Sigmoid colon (tissue), 7 donors: ENCODE data around the gene CCDC102B. TPM values are rescaled to one million over a fixed set of nuclear protein-coding genes. Genes with fewer than 3 reads are reported as not detected.
"Not testable (repeated sequence)": the region's sequence is repeated elsewhere in the genome, so short reads cannot be mapped to it uniquely, and the experiment has no call there.

Source experiments
- DNase-seq: peaks from one replicate; pipeline ENCODE4 v3.0.0-alpha.2; 2019
- H3K27ac ChIP-seq, 4 donors: fragments of 200-600 bp; sonication (generic); one replicate each; pipeline ENCODE4 v1.5.1; 2016 to 2019; ENCODE audit warnings: mild to moderate bottlenecking in 1 of 4
- H3K27me3 ChIP-seq, 3 donors: fragments of 200-600 bp; sonication (generic); one replicate each; pipeline ENCODE4 v1.5.1; 2019; ENCODE audit warnings: mild to moderate bottlenecking in 1 of 3
- H3K36me3 ChIP-seq, 4 donors: fragments of 200-600 bp; sonication (generic); one replicate each; pipeline ENCODE4 v1.5.1; 2016 to 2019
- H3K4me1 ChIP-seq, 4 donors: fragments of 200-600 bp; sonication (generic); one replicate each; pipeline ENCODE4 v1.5.1; 2017 to 2019
- H3K4me3 ChIP-seq, 4 donors: fragments of 200-600 bp; sonication (generic); one replicate each; pipeline ENCODE4 v1.5.1; 2017 to 2019; ENCODE audit warnings: mild to moderate bottlenecking in 2 of 4, moderate library complexity in 1 of 4
- H3K9me3 ChIP-seq, 4 donors: fragments of 200-600 bp in 3 of 4; sonication (generic) in 3 of 4; one replicate each; pipeline versions ENCODE4 v1.5.1 to v1.6.1; 2013 to 2019
- CTCF ChIP-seq, 4 experiments: fragments of 450-650 bp in 3 of 4; fragments of 200-600 bp in 1 of 4; IDR thresholded peaks; one replicate each; pipeline ENCODE4 v1.5.1; 2016 to 2019; ENCODE audit warnings: antibody characterized with exemption in 4 of 4, mild to moderate bottlenecking in 3 of 4, moderate library complexity in 2 of 4
- EP300 ChIP-seq, 4 donors: sonication (generic); formaldehyde crosslinking; IDR thresholded peaks; one replicate each; pipeline ENCODE4 v1.6.1; 2017; ENCODE audit warnings: antibody characterized with exemption in 4 of 4
- POLR2A ChIP-seq, 2 donors: fragments of 450-650 bp; IDR thresholded peaks; one replicate each; pipeline ENCODE4 v1.6.1; 2016; ENCODE audit warnings: antibody characterized with exemption in 2 of 2, mild to moderate bottlenecking in 2 of 2, moderate library complexity in 2 of 2
- POLR2AphosphoS5 ChIP-seq, 4 donors: sonication (generic); formaldehyde crosslinking; IDR thresholded peaks; one replicate each; pipeline ENCODE4 v1.6.1; 2017; ENCODE audit warnings: antibody characterized with exemption in 4 of 4
- WGBS, 2 donors: extraction: QIAGEN DNeasy Blood & Tissue Kit; methylation state at CpG; one replicate each; pipeline ENCODE4 v1.1.7; 2013; 5-methylcytosine and 5-hydroxymethylcytosine counted together
- intact Hi-C: fragments of 100-400 bp; cut with DNase I; formaldehyde crosslinking; loops from one replicate; pipeline ENCODE4 v1.15.1; 2023
- polyA plus RNA-seq, 3 donors: library from polyadenylated mRNA; stranded (reverse); fragments of 200-250 nt; gene quantifications; one replicate each; pipeline ENCODE4 v1.2.3, GENCODE V29; 2013
- total RNA-seq, 4 donors: library from RNA; depleted of rRNA; stranded (reverse); fragments of >200 nt; gene quantifications; one replicate each; pipeline ENCODE4 v1.1.0, GENCODE V29; 2016
- donor health status: healthy with polysubstance abuse.
- donor health status: Bipolar disorder and iron deficiency.
- donor health status: healthy.

Gene CCDC102B
- total and polyA plus RNA-seq, 7 donors, result 1.8 to 16.3 (median 6.7) TPM

- H3K4me3 ChIP-seq, result no peak overlapping the region
- H3K27ac ChIP-seq, result no peak overlapping the region
- intact Hi-C loops, result no loop called here
- DNase-seq, result no peak
- no peaks in the 10 kb centered on the region for H3K27me3 ChIP-seq
- H3K36me3 ChIP-seq, result no peaks in the 10 kb centered on the region
- H3K9me3 ChIP-seq, result no peaks in the 10 kb centered on the region
- TF ChIP-seq POLR2A (IDR thresholded peaks at IDR 0.05) (no peak), EP300 (IDR thresholded peaks at IDR 0.05) (no peak), POLR2AphosphoS5 (IDR thresholded peaks at IDR 0.05) (no peak)
- WGBS, 2 donors, result 87 to 90% methylated on average over 1 of the region's 1 CpG
- H3K4me1 ChIP-seq, result no peaks in the 10 kb centered on the region
These were observed 76.5 kb downstream of the CCDC102B start for GRCh38 chr18:68874361-68874760.

DNA sequence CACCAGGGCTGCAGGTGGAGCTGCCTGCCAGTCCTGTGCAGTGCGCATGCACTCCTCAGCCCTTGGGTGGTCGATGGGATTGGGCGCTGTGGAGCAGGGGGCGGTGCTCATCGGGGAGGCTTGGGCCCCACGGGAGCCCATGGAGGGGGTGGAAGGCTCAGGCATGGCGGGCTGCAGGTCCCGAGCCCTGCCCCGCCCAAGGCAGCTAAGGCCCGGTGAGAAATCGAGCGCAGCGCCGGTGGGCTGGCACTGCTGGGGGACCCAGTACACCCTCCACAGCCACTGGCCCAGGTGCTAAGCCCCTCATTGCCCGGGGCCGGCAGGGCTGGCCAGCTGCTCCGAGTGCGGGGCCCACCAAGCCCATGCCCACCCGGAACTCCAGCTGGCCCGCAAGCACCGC is 82.1 kb downstream of the CCDC102B start:
- H3K9me3 ChIP-seq, H3K4me3 ChIP-seq, H3K36me3 ChIP-seq, DNase-seq, H3K27me3 ChIP-seq, H3K4me1 ChIP-seq, intact Hi-C loops, H3K27ac ChIP-seq: not testable (repeated sequence)
- WGBS, 2 donors, result 92 to 96% methylated on average over 21 of the region's 21 CpGs

DNA sequence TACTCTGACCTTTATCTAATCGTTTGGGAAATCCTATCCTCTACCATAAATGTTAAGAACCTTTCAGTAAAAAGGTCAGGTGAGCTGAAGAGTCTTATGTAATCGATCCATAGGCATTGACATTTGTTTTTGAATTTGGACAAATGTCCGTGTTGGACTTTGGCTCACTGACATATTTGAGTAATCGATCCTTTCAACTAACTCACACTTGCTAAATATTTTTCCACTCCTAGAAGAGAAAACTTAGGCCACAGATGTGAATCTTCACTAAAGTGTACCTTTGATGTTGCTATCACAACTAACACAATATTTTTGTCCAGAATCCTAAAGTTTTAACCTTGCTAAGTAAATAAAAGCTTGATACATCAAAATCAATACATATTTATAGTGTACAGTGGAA is 89.5 kb downstream of the CCDC102B start:
- intact Hi-C loops, result no loop called here
- no peak for TF ChIP-seq POLR2AphosphoS5 (IDR thresholded peaks at IDR 0.05)
- TF ChIP-seq POLR2A (IDR thresholded peaks at IDR 0.05), result no peak
- TF ChIP-seq EP300 (IDR thresholded peaks at IDR 0.05), result no peak
- no peak for TF ChIP-seq CTCF (IDR thresholded peaks at IDR 0.05)

DNA sequence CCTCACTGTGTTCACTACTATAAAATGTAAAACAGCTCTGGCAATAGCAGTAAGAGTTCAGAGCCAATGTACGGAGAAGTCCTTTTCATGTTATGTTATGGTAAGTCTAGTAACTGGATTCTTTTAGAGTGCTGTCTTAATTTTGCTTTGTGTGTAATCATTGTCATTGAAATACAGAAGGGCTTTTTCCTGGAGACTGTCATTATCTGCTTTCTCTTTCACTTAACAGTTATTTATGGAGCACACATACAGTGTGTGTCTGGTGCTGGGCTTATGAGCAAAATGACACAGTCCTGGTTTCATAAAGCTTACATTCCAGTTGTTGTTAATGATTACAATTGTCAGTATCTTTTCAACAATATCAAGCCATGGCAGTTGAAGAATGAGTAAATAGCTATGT is 95.5 kb downstream of the CCDC102B start:
- Histone ChIP-seq H3K9me3 (no peaks in the 10 kb centered on the region), H3K4me3 (no peak overlapping the region), H3K27me3 (no peaks in the 10 kb centered on the region), H3K27ac (no peak overlapping the region), H3K36me3 (no peaks in the 10 kb centered on the region), H3K4me1 (no peaks in the 10 kb centered on the region)
- TF ChIP-seq POLR2AphosphoS5 (IDR thresholded peaks at IDR 0.05) (no peak), EP300 (IDR thresholded peaks at IDR 0.05) (no peak), POLR2A (IDR thresholded peaks at IDR 0.05) (no peak), CTCF (IDR thresholded peaks at IDR 0.05) (no peak)
- no peak for DNase-seq
- WGBS, 2 donors, result 82 to 88% methylated on average over 1 of the region's 1 CpG
- intact Hi-C loops, result no loop called here

More for the DNA sequence above, 89.5 kb downstream of the CCDC102B start:
- H3K27ac ChIP-seq, result no peak overlapping the region
- 50 to 71% methylated on average over 4 of the region's 4 CpGs for WGBS, 2 donors
- DNase-seq, result no peak
- H3K27me3 ChIP-seq, result no peaks in the 10 kb centered on the region
- no peaks in the 10 kb centered on the region for H3K9me3 ChIP-seq
- H3K4me3 ChIP-seq, result no peak overlapping the region
- no peaks in the 10 kb centered on the region for H3K36me3 ChIP-seq
- no peaks in the 10 kb centered on the region for H3K4me1 ChIP-seq

GRCh38 chr18:68897286-68897685 is 99.4 kb downstream of the CCDC102B start:
- 74 to 87% methylated on average over 4 of the region's 4 CpGs for WGBS, 2 donors
- intact Hi-C loops, result no loop called here

More at GRCh38 chr18:68897286-68897685, 99.4 kb downstream of the CCDC102B start:
- Histone ChIP-seq H3K27ac (no peak overlapping the region), H3K36me3 (no peaks in the 10 kb centered on the region), H3K27me3 (no peaks in the 10 kb centered on the region), H3K4me1 (no peaks in the 10 kb centered on the region), H3K9me3 (no peaks in the 10 kb centered on the region), H3K4me3 (no peak overlapping the region)
- TF ChIP-seq POLR2AphosphoS5 (IDR thresholded peaks at IDR 0.05) (no peak), EP300 (IDR thresholded peaks at IDR 0.05) (no peak), CTCF (IDR thresholded peaks at IDR 0.05) (no peak), POLR2A (IDR thresholded peaks at IDR 0.05) (no peak)
- DNase-seq, result no peak
